Ascending aorta (tissue), 2 donors: ENCODE measurements around the gene INPP5A. TPM values are rescaled to one million over a fixed set of nuclear protein-coding genes. Genes with fewer than 3 reads are reported as not detected.
A peak's percentile ranks its signal among the peaks of the same experiment; 100 is the strongest.

Source experiments
- DNase-seq, 2 donors: peaks; one replicate each; pipeline ENCODE4 v3.0.0-alpha.2; 2019; ENCODE audit warnings: low spot score in 2 of 2
- H3K27ac ChIP-seq, 2 donors: fragments of 200-600 bp; sonication (generic); one replicate each; pipeline ENCODE4 v1.5.1; 2016 to 2017; ENCODE audit warnings: mild to moderate bottlenecking in 1 of 2
- H3K27me3 ChIP-seq: fragments of 200-600 bp; sonication (generic); one replicate; pipeline ENCODE4 v1.5.1; 2017
- H3K36me3 ChIP-seq, 2 donors: fragments of 200-600 bp; sonication (generic); one replicate each; pipeline ENCODE4 v1.5.1; 2016
- H3K4me1 ChIP-seq, 2 donors: fragments of 200-600 bp; sonication (generic); one replicate each; pipeline ENCODE4 v1.5.1; 2016 to 2017; ENCODE audit warnings: mild to moderate bottlenecking in 1 of 2
- H3K4me3 ChIP-seq, 2 donors: fragments of 200-600 bp; sonication (generic); one replicate each; pipeline ENCODE4 v1.5.1; 2016 to 2017; ENCODE audit warnings: mild to moderate bottlenecking in 1 of 2
- H3K9me3 ChIP-seq, 2 donors: fragments of 200-600 bp; sonication (generic); one replicate each; pipeline ENCODE4 v1.5.1; 2016
- CTCF ChIP-seq, 3 experiments: fragments of 200-600 bp in 2 of 3; fragments of 450-650 bp in 1 of 3; sonication (generic) in 2 of 3; IDR thresholded peaks; one replicate each; pipeline ENCODE4 v1.5.1; 2016 to 2019; ENCODE audit warnings: antibody characterized with exemption in 3 of 3, mild to moderate bottlenecking in 1 of 3, moderate library complexity in 1 of 3
- intact Hi-C: fragments of 100-400 bp; cut with DNase I; formaldehyde crosslinking; loops from one replicate; pipeline ENCODE4 v1.15.1; 2023
- total RNA-seq: library from RNA; depleted of rRNA; stranded (reverse); fragments of >200 nt; gene quantifications from one replicate; pipeline ENCODE4 v1.1.0, GENCODE V29; 2016

The INPP5A gene
- total RNA-seq, 1 donor from 2014 or later: 81.2 TPM

- DNase-seq: peak in 1 of 2 donors; percentile 49
- peaks cover 0 to 13% of the 10 kb centered on the region in 2 donors for H3K4me1 ChIP-seq
- H3K27ac ChIP-seq: no peak overlapping the region
- H3K27me3 ChIP-seq: no peaks in the 10 kb centered on the region
- TF ChIP-seq CTCF (IDR thresholded peaks at IDR 0.05): no peak
- H3K9me3 ChIP-seq: peaks cover 9 to 13% of the 10 kb centered on the region in 2 donors
- no peak overlapping the region for H3K4me3 ChIP-seq
- intact Hi-C loops: no loop called here
- H3K36me3 ChIP-seq: peaks cover 0 to 3% of the 10 kb centered on the region in 2 donors
Observed at GRCh38 chr10:132615341-132616169, 78.0 kb downstream of the INPP5A start.

GRCh38 chr10:132616170-132616995, 78.8 kb downstream of the INPP5A start:
- intact Hi-C loops: no loop called here
- H3K9me3 ChIP-seq: peaks cover 9 to 14% of the 10 kb centered on the region in 2 donors
- DNase-seq: no peak
- no peaks in the 10 kb centered on the region for H3K27me3 ChIP-seq
- no peak for TF ChIP-seq CTCF (IDR thresholded peaks at IDR 0.05)
- H3K36me3 ChIP-seq: peaks cover 0 to 3% of the 10 kb centered on the region in 2 donors
- H3K4me1 ChIP-seq: peaks cover 0 to 13% of the 10 kb centered on the region in 2 donors
- H3K27ac ChIP-seq: no peak overlapping the region
- no peak overlapping the region for H3K4me3 ChIP-seq

GRCh38 chr10:132616996-132617736, 79.6 kb downstream of the INPP5A start:
- Histone ChIP-seq H3K27ac (no peak overlapping the region), H3K36me3 (peaks cover 0 to 3% of the 10 kb centered on the region in 2 donors), H3K9me3 (peaks cover 9 to 14% of the 10 kb centered on the region in 2 donors), H3K27me3 (no peaks in the 10 kb centered on the region), H3K4me3 (no peak overlapping the region), H3K4me1 (peaks cover 0 to 9% of the 10 kb centered on the region in 2 donors)
- TF ChIP-seq CTCF (IDR thresholded peaks at IDR 0.05): no peak
- intact Hi-C loops: no loop called here
- no peak for DNase-seq

GRCh38 chr10:132617737-132618052, 80.1 kb downstream of the INPP5A start:
- no peak for DNase-seq
- Histone ChIP-seq H3K27me3 (no peaks in the 10 kb centered on the region), H3K4me1 (peaks cover 0 to 5% of the 10 kb centered on the region in 2 donors), H3K36me3 (peaks cover 0 to 3% of the 10 kb centered on the region in 2 donors), H3K27ac (no peak overlapping the region), H3K4me3 (no peak overlapping the region), H3K9me3 (peaks cover 9 to 14% of the 10 kb centered on the region in 2 donors)
- no peak for TF ChIP-seq CTCF (IDR thresholded peaks at IDR 0.05)
- intact Hi-C loops: no loop called here

- no peak for TF ChIP-seq CTCF (IDR thresholded peaks at IDR 0.05)
- Histone ChIP-seq H3K9me3 (peaks cover 9 to 14% of the 10 kb centered on the region in 2 donors), H3K4me3 (no peak overlapping the region), H3K36me3 (peaks cover 0 to 3% of the 10 kb centered on the region in 2 donors), H3K27ac (no peak overlapping the region), H3K27me3 (no peaks in the 10 kb centered on the region), H3K4me1 (peaks cover 0 to 3% of the 10 kb centered on the region in 2 donors)
- intact Hi-C loops: no loop called here
- DNase-seq: no peak
Observed at GRCh38 chr10:132618158-132618919, 80.8 kb downstream of the INPP5A start.
